ENCODE results near the gene CADM3.

Gene CADM3

DNA sequence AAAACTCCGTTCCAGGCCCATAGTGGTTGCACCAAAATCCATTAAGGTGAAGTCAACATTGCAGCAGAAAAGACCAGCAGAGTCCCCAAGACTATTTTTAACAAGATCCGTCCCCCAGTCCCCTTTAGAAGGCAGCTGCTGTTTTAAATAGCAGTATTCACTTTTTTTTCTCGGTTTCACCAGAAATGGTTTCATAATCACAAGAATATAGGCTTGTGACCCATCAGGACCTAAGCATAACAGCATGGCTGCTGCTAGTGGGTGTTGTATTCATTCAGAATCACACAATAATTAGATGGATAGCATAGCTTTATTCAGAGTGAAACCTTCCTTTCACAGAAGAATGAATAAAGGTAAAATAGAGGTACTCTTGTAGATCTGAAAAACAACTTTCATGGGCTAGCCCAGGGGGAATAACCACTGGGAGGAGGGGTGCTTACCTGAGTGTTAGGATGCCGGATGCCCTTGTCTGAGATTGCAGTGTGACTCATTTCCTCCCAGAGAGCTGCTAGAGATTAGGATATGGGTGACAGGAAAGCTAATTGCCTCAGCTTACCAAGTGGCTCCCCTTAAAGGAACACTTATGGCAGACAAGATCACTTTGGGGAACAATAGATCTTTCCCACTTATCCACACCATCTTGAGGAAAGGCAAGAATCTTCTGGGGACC is 68.3 kb downstream of the CADM3 start:
- H3K4me3 ChIP-seq (ENCODE audit: low read depth, low read length), result no peak overlapping the region

DNA sequence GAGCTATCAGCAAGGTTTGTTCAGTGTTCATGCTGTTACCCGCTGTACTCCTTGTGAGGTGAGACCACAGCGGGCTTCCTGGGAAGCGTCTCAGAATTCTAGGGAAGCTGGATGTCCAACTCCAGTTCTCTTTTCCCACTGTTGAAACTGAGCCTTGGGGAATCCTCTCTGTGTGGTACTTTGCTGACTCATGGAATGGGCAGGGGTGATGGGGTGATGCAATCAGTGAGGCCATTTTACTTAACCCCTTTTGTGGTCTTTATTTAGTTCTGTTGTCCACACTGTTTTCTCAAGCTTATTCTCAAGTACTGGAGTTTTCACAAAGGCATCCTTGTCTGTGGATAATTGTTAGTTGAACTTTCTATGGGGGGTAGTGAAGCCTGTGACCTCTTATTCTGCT is 75.9 kb downstream of the CADM3 start:
- no peak overlapping the region for H3K4me3 ChIP-seq (ENCODE audit: low read depth, low read length)

More for the DNA sequence above, 68.3 kb downstream of the CADM3 start:
- DNase-seq (ENCODE audit: low read depth), result no peak

DNA sequence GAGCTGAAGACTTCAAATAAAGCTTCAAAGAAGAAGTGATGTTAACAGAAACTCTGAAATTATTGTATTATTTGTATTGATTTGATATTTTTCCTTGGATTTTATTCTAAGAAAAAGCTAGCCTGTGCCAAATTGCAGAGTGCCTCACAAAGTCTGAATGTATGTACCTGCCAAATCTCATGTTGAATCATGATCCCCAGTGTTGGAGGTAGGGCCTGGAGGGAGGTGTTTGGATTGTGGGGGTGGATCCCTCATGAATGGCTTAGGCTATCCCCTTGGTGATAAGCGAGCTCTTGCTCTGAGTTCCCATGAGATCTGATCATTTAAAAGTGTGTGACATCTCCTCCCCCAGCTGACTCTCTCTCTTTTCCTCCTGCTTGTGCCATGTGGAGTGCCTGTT is 76.9 kb downstream of the CADM3 start:
- DNase-seq (ENCODE audit: low read depth), result no peak
- no peak overlapping the region for H3K4me3 ChIP-seq (ENCODE audit: low read depth, low read length)

More for the DNA sequence above, 75.9 kb downstream of the CADM3 start:
- no peak for DNase-seq (ENCODE audit: low read depth)

DNA sequence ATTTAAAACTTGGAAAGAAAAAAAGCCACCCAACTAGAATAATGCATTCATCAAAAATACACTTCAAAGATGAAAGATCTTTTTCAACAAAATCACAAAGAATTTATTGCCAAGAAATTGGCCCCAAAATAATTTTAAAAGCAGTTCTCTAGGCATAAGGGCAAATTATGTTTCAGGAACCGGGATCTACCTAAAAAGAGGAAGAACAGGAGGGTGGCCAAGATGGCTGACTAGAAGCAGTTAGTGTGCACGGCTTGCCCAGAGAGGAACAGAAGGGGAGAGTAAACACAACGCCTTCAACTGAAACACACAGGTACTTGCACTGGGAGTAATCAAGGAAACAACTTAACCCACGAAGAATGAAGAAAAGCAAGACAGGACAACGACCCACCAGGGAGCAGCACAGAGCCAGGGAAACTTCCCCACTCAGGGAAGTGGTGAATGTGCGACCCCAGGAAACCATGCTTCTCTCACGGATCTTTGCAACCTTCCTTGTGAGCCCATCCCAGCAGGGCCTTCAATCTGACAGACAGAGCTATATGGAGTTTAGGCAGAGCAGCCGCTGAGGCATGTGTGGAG is 79.3 kb downstream of the CADM3 start:
- no peak overlapping the region for H3K4me3 ChIP-seq (ENCODE audit: low read depth, low read length)
- no peak for DNase-seq (ENCODE audit: low read depth)

All from skeletal muscle cell (primary cell).